Glomerular visceral epithelial cell (primary cell): Measurements from ENCODE around the gene NPIPA5.
A peak's percentile ranks its signal among the peaks of the same experiment; 100 is the strongest.
"Not testable (repeated sequence)": the region's sequence is repeated elsewhere in the genome, so short reads cannot be mapped to it uniquely, and the experiment has no call there.

ENCODE experiments used
- DNase-seq: peaks from one replicate; pipeline ENCODE4 v3.0.0-alpha.2; 2016; ENCODE audit errors: extremely low spot score

The NPIPA5 gene

DNA sequence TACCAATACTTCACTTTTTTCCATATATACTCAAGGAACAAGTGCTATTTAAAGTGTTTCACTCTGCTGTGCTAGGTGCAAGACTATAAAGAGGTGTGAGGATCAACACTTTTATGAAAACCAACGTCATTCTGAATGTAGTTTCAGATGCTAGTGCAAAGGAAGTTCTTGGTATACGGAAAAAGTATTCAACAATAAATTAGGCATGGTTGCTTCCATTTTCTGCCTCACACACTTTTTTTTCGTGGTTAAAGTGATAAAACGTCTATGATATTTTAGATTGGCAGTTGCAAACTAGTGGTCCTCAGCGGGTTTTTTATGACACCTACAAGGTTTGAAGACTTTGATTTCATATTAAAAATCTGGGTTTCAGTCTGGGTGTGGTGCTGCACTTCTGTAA is 11.8 kb upstream of the NPIPA5 start:
- DNase-seq = not testable (repeated sequence)

DNA sequence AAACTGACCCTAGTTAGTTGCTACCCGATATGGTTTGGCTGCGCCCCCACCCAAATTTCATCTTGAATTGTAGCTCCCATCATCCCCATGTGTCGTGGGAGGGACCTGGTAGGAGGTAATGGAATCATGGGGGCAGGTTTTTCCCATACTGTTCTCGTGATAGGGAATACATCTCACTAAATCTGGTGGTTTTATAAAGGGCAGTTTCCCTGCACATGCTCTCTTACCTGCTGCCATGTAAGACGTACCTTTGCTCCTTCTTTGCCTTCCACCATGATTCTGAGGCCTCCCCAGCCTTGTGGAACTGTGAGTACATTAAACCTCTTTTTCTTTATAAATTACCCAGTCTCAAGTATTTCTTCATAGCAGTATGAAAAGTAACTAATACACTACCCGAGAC is 10.0 kb upstream of the NPIPA5 start:
- not testable (repeated sequence) for DNase-seq

DNA sequence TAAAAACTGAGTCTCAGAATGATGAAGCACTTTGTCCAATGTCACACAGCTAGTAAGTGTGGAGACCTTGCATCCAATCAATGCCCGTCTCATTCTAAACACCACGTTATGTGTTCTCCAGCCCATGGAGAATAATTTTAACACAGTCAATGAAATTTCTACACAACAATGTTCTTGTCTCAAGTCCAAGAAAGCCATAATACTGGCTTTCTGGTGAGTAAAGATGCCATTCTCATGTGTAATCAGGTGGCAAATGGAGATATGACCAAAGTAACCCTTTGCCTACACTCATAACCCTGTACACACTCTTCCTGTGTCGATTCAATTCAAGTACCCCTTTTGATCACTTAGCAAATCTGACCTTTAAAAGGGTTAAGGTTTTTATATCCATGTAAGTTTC is 4.7 kb upstream of the NPIPA5 start:
- DNase-seq = peak; percentile 7

DNA sequence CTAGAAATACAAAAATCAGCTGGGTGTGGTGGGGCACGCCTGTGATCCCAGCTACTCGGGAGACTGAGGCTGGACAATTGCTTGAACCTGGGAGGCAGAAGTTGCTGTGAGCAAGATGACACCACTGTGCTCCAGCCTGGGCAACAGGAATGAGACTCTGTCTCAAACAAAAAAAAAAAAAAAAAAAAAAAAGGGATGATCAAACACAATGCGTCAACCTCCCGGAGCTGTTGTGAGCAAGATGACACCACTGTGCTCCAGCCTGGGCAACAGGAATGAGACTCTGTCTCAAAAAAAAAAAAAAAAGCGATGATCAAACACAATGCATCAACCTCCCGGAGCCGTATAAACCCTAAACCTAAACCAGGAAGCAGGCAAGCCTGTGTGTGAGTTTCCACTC is 20.6 kb downstream of the NPIPA5 start:
- DNase-seq = not testable (repeated sequence)

DNA sequence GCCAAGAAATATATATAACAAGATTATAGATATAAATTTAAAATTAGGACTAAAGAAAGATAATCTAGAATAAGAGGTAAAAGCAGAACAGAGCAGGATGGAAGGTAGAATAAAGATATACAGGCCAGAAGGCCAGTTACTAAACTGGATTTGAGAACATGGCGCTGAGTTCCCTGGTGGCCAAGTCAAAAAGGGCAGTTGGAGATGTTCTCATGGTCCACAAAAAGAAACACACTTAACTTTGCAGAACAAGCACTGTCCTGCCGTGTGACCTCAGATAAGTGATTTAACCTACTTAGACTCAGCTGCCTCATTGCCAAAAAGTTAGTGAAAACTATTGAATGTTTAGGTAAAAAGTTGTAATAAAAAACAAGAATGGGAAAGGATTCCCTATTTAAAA is 23.2 kb downstream of the NPIPA5 start:
- not testable (repeated sequence) for DNase-seq

DNA sequence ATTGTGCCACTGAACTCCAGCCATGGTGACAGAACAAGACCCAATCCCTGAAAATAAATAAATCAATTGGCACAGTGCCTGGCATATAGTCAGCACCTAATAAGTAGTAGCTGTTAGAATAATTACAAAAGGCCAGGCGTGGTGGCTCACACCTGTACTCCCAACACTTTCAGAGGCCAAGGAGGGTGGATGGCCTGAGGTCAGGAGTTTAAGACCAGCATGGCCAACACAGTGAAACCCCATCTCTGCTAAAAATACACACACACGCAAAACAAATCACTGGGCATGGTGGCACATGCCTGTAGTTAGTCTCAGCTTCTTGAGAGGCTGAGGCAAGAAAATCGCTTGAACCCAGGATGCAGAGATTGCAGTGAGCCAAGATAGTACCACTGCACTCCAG is 25.2 kb downstream of the NPIPA5 start:
- DNase-seq = not testable (repeated sequence)

DNA sequence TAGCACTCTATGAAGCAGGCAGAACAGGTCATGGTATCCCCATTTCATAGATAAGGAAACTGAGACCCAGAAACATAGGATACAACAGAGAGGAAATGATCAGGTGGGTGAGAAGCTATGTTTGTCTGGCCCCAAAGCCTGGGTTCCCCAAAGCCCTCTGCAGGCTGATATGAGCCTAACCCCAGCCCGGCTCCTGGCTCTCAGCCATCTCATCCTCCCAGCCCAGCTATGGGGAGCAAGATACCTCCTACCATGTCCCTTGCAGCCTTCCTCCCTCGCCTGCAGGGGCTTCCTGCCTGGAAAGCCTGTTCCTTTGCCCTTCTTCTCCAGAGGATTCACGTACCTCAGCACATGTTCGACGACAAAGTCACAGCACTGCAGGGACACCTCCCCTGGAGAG is 26.3 kb downstream of the NPIPA5 start:
- DNase-seq = not testable (repeated sequence)

DNA sequence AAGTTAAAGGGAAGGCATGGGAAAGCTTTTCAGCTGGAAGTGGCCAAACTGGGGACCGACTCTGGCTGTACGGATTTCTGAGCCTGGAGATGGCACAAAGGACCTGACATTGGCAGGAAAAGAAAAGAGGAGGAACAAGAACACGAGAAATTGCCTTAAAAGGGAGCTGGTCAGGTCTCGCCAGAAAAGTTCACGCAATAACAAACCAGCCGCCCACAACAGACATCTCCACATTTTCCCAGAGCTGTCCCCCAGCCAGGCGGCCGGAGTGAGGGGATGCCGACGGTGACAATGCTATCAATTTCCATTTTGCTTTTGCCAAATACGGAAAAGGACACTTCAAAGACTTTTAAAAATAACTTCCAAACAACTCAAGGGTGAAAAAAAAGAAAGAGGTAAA is 26.8 kb downstream of the NPIPA5 start:
- not testable (repeated sequence) for DNase-seq

DNA sequence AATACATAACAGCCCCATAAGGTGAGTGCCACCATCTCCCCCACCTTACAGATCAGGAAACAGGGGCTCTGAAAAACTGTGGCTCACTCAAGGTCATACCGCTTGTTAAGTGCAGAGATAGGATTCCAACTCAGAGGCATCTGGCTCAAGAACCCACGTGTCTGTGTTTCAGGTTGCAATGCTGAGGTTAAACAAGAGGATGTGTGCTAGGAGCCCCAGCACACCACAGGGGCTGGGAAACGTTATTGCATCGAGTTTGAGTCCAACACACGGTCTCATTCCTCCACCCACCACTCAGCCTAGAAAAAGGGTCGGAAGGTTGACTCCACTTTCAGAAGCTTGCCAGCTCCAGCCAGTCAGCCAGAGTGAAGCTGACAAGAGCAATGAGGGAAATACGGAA is 29.4 kb downstream of the NPIPA5 start:
- not testable (repeated sequence) for DNase-seq

DNA sequence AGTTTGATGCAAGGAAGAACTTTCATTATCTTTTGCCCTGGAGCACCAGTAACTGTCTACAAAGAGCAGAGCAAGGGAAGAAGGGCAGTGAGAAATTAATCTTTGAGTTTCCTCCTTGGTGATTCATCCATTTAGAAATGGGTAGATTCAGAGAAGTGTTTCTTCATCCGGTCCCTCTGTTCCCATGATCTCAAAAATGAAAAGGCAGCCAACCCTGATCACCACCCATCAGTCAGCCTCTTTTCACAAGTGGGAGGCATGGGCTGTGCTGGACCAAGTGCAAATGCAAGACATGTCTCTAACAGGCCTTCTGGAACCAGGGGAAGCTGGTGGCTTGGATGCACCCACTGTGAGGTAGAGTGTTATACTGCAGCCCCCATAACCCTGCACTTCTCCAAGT is 35.8 kb downstream of the NPIPA5 start:
- DNase-seq = not testable (repeated sequence)

DNA sequence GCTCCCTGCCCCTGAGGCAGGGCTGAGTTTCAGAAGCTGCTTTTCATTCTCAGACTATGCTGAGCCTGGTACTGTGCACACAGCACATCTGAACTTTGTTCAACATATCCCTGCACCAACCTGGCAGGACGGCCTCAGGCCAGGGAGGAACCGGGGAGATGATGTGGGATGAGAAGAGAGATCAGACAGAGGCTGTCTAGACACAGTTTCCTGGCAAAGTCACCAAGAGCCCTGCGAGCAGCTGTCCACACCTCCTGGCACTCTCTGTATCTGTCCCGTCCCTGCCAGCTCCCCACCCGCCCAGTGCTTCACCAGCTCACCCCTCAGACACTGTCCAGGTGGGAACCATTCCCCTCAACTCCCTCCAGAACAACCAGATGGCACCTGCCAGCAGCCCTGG is 39.1 kb downstream of the NPIPA5 start:
- not testable (repeated sequence) for DNase-seq

DNA sequence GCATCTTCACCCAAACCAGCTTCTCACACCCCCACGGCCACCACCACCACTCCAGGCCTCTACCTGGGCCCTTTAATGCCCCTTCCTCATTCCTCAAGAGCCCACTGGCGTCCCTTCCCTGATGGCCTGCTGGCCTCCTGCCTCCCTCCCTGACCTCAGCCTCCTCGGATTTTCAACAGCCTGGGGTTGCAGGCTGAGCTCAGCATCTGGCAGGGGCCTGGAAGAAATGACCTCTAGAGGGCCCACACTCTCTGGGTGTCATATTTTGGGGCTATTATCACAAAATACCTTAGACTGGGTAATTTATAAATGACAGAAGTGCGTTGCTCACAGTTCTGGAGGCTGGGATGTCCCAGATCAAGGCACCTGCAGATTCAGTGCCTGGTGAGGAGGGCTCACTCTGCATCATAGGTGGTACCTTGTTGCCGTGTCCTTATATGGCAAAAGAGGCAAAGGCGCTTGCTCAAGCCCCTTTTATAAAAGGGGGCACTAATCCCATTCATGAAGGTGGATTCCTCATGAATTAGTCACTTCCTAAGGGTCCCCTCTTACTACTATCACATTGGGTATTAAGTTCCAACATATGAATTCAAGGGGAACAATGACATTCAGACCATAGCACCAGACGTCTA is 40.0 kb downstream of the NPIPA5 start:
- not testable (repeated sequence) for DNase-seq

DNA sequence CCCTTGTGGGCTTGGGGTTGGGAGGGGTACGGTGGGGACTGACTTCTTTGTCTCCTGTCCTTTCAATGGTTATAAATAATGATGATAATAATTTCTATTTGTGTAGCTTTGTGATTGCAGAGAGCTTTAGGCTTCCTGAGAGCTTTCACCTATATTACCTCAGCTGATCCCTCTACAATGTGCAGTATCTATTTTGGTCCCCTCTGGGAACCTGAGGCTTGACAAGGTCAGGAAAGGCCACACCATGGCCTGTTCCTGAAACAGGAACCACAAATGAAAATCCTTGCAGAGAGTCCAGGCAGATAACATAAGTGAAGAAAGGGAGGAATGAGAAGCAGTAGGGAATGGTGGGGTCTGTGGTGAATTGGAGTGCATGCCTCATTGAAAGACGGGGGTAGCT is 42.5 kb downstream of the NPIPA5 start:
- DNase-seq = not testable (repeated sequence)

DNA sequence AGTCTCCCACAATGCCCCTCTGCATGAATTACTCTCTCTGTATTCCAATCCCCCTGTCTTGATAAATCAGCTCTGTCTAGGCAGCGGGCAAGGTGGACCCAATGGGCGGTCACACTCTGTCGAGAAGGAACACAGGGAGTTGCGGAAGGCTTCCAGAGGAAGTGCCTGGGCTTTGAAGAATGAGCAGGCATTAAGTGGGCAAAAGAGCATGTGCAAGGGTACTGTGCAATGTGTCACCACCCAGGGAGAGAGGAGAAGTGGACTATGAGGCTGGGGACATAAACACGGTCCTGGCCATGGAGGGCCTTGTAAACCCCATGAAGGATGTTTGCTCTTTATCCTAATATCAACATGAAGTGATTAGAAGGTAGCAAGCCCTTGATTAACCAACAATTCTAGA is 44.1 kb downstream of the NPIPA5 start:
- DNase-seq = not testable (repeated sequence)

DNA sequence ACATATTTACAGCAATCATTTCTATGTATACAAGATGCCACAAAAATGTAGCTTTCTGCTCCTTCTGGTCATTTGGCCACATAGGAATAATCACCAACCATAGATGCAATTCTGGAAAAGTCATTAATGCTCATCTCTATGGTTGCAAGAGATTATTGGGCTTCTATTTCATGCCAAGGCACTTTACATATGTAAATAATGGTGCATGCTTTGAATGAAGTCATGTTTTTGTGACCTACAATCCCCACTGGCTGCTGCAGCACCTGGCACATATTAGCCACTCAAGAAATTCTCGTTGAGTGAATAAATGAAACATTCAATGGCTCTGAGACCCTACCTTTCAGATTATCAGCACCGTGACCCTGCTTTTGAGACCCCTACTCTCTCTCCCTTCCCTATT is 47.1 kb downstream of the NPIPA5 start:
- not testable (repeated sequence) for DNase-seq

DNA sequence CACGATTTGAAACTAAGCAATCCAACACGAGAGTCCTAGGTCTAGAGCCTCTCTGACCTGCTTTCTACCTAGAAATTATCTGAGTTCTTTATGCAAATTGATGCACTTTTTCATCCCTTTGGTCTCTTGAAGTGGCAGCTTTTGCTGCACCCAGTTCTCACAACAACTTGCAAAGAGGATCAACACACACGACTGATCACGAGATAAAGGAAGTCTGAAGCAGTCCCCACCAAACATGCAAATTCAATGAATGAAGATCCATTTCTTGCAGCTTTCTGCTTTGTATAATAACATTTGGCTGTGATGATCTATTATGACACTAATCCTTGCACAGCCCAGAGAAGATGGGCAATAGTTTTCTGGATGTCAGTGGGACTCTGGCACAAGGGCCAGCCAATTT is 53.1 kb downstream of the NPIPA5 start:
- DNase-seq = not testable (repeated sequence)

DNA sequence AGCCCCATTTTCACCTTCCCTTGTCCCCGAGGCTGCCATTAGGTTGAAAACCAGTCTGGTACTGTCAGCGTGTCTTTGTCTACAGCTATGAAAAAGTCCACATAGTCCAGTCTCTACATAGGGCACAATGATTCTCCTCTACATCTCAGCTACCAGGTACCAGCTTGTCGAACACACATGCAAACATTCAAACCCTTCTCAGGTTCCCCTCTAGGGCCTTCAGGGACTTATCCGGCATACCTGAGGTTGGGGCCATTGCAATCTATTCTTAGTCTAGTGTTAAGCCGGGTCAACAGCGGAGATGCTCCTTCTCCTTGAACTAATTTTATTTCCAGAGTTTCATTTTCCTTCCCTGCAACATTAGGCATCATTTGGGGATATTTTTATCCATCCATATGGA is 54.7 kb downstream of the NPIPA5 start:
- not testable (repeated sequence) for DNase-seq

DNA sequence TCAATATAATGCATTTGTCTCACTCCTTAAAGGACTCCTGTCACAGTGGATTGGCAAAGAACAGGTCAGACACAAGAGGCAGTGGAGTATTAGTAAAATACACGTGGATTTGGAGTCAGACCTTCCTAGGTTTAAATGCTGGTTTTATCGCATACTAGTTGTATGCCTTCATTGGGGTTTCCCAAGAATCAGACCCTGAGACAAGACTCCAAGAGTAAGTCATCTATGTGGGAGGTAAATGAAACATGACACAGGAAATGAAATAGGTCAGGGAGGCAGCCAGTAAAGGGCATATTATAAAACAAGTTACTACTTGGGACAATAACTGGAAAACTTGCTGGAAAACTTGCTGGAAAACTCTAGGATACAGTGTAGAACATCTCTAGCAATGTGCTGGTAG is 56.9 kb downstream of the NPIPA5 start:
- DNase-seq = not testable (repeated sequence)

DNA sequence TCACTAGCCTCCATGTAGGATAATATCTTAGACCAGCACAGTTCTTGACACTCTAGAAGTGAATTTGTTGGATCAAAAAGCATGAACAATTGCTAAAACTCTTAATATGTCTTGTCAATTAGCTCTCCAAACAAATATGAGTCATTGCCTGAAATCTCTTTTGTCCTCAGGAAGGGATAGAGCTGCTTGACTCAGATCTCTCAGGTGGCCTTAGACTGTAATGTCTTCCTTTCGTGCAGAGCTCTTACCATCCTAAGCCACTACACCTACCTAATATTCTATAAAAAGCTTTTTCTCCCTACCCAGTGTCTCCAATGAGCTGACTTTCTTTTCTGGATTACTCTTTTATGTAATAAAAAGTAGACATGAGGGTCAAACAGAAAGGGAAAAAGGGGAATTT is 63.5 kb downstream of the NPIPA5 start:
- DNase-seq = not testable (repeated sequence)
